Measurements from ENCODE around the gene CNOT4. TPM values are rescaled to one million over a fixed set of nuclear protein-coding genes. Genes with fewer than 3 reads are reported as not detected.
A peak's percentile ranks its signal among the peaks of the same experiment; 100 is the strongest.

Gene CNOT4
- total RNA-seq, 1 experiment from 2014 or later: 16.6 TPM

DNA sequence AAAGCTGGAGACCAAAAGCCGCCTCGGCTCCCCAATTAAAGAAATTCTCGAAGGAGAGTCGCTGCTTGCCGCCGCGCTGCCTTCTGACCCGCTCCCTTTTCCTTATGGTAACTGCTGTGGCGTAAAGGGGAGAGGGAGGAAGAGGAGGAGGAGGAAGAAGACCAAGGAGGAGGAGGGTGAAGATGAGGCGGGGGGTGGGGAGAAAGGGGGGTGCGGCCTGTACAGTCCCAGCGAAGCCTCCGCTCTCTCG is 388 bp downstream of the CNOT4 start:
- ChIA-PET CTCF (no interaction called here), POLR2A (no interaction called here)
- intact Hi-C loops (cut with micrococcal nuclease): no loop called here

GRCh38 chr7:135508883-135509588 is 866 bp downstream of the CNOT4 start:
- no TSS peak for BruUV-seq (replicated peaks)
- H3K27ac ChIP-seq (ENCODE audit: low read depth, low read length): peak overlapping the region; percentile 68
- H3K36me3 ChIP-seq (ENCODE audit: control insufficient read depth in 1 of 2, insufficient read depth in 2 of 2, low read length in 2 of 2): no peaks in the 10 kb centered on the region
- H3K4me2 ChIP-seq (ENCODE audit: low read length): peak overlapping the region; percentile 92
- H3K9ac ChIP-seq (ENCODE audit: low read length): peak overlapping the region; percentile 88
- TF ChIP-seq POLR2A (IDR thresholded peaks at IDR 0.05; ENCODE audit: borderline replicate concordance, extremely low read depth, insufficient read depth, insufficient read length): no peak
- TF ChIP-seq SP1 (IDR thresholded peaks at IDR 0.05; ENCODE audit: low read depth): no peak
- no peak for TF ChIP-seq JUND (IDR thresholded peaks at IDR 0.05)
- no peak for TF ChIP-seq ZNF274 (IDR thresholded peaks at IDR 0.05; ENCODE audit: low read depth, low read length)
- H3K9me3 ChIP-seq (ENCODE audit: control insufficient read depth in 1 of 2, insufficient read depth in 1 of 2, low read depth in 1 of 2, low read length in 2 of 2): no peaks in the 10 kb centered on the region
- H3K4me3 ChIP-seq (replicated peaks in 1 of 2; ENCODE audit: low read depth in 1 of 2, low read length in 2 of 2): peak overlapping the region; percentile 81 to 83
- H3K79me2 ChIP-seq (ENCODE audit: insufficient read depth, low read length): peaks cover 51% of the 10 kb centered on the region
- peaks cover 16 to 37% of the 10 kb centered on the region in 2 experiments for H3K4me1 ChIP-seq (ENCODE audit: control insufficient read depth in 1 of 2, insufficient read depth in 2 of 2, low read length in 2 of 2)
- ChIA-PET RAD21 (ENCODE audit: low non-redundant PET in 1 of 2, low total read pairs in 2 of 2, uncharacterized antibody in 2 of 2, unreplicated experiment in 2 of 2) (no interaction called here), POLR2A (no interaction called here), CTCF (no interaction called here)
- intact Hi-C loops (cut with micrococcal nuclease): no loop called here
- ATAC-seq (peak; percentile 1; the same call in 1 of the 2 replicates), DNase-seq (ENCODE audit: low read depth, low spot score) (no peak)
- peaks cover 4% of the 10 kb centered on the region; the same call in 1 of the 2 replicates for H4K20me1 ChIP-seq (ENCODE audit: insufficient read depth)
- no peak overlapping the region for H2AFZ ChIP-seq (ENCODE audit: low read depth, low read length, poor library complexity, severe bottlenecking)
- H3K27me3 ChIP-seq (ENCODE audit: insufficient read depth, low read length): no peaks in the 10 kb centered on the region
- H3K9me2 ChIP-seq (ENCODE audit: insufficient read depth): no peaks in the 10 kb centered on the region

More for the DNA sequence above, 388 bp downstream of the CNOT4 start:
- ATAC-seq (no peak), DNase-seq (ENCODE audit: low read depth, low spot score) (no peak)
- peak overlapping the region; percentile 88 for H3K9ac ChIP-seq (ENCODE audit: low read length)
- H3K4me1 ChIP-seq (ENCODE audit: control insufficient read depth in 1 of 2, insufficient read depth in 2 of 2, low read length in 2 of 2): peaks cover 16 to 37% of the 10 kb centered on the region in 2 experiments
- no peaks in the 10 kb centered on the region for H3K36me3 ChIP-seq (ENCODE audit: control insufficient read depth in 1 of 2, insufficient read depth in 2 of 2, low read length in 2 of 2)
- TF ChIP-seq ELF1 (IDR thresholded peaks at IDR 0.05; ENCODE audit: borderline replicate concordance, low read depth) (no peak), EGR1 (IDR thresholded peaks at IDR 0.05; ENCODE audit: low read depth) (no peak), ZFX (IDR thresholded peaks at IDR 0.05) (peak; percentile 88; the same call in 1 of the 2 replicates), FOSL1 (IDR thresholded peaks at IDR 0.05; ENCODE audit: low read depth) (no peak)
- peaks cover 50% of the 10 kb centered on the region for H3K79me2 ChIP-seq (ENCODE audit: insufficient read depth, low read length)
- no peaks in the 10 kb centered on the region for H3K9me3 ChIP-seq (ENCODE audit: control insufficient read depth in 1 of 2, insufficient read depth in 1 of 2, low read depth in 1 of 2, low read length in 2 of 2)
- H2AFZ ChIP-seq (ENCODE audit: low read depth, low read length, poor library complexity, severe bottlenecking): no peak overlapping the region
- peak overlapping the region; percentile 68 for H3K27ac ChIP-seq (ENCODE audit: low read depth, low read length)
- H4K20me1 ChIP-seq (ENCODE audit: insufficient read depth): peaks cover 4% of the 10 kb centered on the region; the same call in 1 of the 2 replicates
- H3K9me2 ChIP-seq (ENCODE audit: insufficient read depth): no peaks in the 10 kb centered on the region
- H3K4me2 ChIP-seq (ENCODE audit: low read length): peak overlapping the region; percentile 92
- BruUV-seq (replicated peaks): no TSS peak
- H3K27me3 ChIP-seq (ENCODE audit: insufficient read depth, low read length): no peaks in the 10 kb centered on the region
- RAD21 ChIA-PET (ENCODE audit: low non-redundant PET in 1 of 2, low total read pairs in 2 of 2, uncharacterized antibody in 2 of 2, unreplicated experiment in 2 of 2): interaction anchor here in 1 of 2 experiments (0.7 kb wide), 1 partner anchor 138 kb away, joined by 3 read pairs; no protein-coding TSS in a partner anchor
- H3K4me3 ChIP-seq (replicated peaks in 1 of 2; ENCODE audit: low read depth in 1 of 2, low read length in 2 of 2): peak overlapping the region; percentile 81 to 83
